K562 (cell line): Measurements from ENCODE around the gene TRDN.

ENCODE experiments used
- EGR1 ChIP-seq: fragments of 450-650 bp; conservative IDR thresholded peaks from 2 replicates; pipeline ENCODE4 v1.6.1; 2017; ENCODE audit warnings: mild to moderate bottlenecking
- EZH2 ChIP-seq: IDR thresholded peaks from 2 replicates; pipeline ENCODE4 v1.6.1; 2012; ENCODE audit warnings: low read depth, mild to moderate bottlenecking, inconsistent platforms, low read length, borderline replicate concordance
- MAFG ChIP-seq: fragments of 450-650 bp; conservative IDR thresholded peaks from 2 replicates; pipeline ENCODE4 v1.6.1; 2016; ENCODE audit warnings: missing genetic modification characterization, missing compliant biosample characterization
- NFATC3 ChIP-seq: fragments of 450-650 bp; IDR thresholded peaks from 2 replicates; pipeline ENCODE4 v1.6.1; 2017; ENCODE audit warnings: mild to moderate bottlenecking
- TFAM ChIP-seq: fragments of 250-450 bp; sonication (Bioruptor Pico); conservative IDR thresholded peaks from 2 replicates; pipeline ENCODE4 v1.5.0; 2021; ENCODE audit warnings: mild to moderate bottlenecking, moderate library complexity
- ZNF589 ChIP-seq: fragments of 200-800 bp; sonication (Bioruptor generic); IDR thresholded peaks from 2 replicates; pipeline ENCODE4 v1.6.1; 2016; ENCODE audit warnings: low read depth, missing genetic modification characterization, missing compliant biosample characterization
- TF ChIP-seq, protein P1 (sequence below): sonication (generic); formaldehyde crosslinking; IDR thresholded peaks from 2 replicates; pipeline ENCODE4 v1.8.1; 2023; ENCODE audit warnings: mild to moderate bottlenecking, missing genetic modification reagents
- TF ChIP-seq, protein P2 (sequence below), 2 experiments: fragments of 450-650 bp in 1 of 2; sonication (generic) in 1 of 2; formaldehyde crosslinking; conservative IDR thresholded peaks; 2 replicates each; pipeline versions ENCODE4 v1.4.0 to v1.8.1; 2020 to 2022; ENCODE audit warnings: mild to moderate bottlenecking in 1 of 2, missing genetic modification reagents in 1 of 2

DNA sequence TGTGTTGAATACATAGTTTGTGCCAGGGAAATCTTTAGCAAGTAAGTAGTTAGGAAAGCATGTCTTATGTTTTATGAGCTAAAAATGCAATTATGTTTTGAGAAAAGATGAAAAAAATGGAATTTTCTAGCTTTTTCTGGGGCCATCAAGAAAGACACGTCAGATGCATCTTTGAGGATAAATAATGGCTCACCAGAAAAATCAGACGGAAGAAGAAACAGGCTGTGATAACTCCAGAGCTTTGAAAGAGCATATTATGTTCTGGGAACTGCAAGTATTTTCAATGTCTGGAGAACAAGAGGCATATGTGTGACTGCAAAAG, 467.0 kb downstream of the TRDN start:
- TF ChIP-seq, protein P1, sequence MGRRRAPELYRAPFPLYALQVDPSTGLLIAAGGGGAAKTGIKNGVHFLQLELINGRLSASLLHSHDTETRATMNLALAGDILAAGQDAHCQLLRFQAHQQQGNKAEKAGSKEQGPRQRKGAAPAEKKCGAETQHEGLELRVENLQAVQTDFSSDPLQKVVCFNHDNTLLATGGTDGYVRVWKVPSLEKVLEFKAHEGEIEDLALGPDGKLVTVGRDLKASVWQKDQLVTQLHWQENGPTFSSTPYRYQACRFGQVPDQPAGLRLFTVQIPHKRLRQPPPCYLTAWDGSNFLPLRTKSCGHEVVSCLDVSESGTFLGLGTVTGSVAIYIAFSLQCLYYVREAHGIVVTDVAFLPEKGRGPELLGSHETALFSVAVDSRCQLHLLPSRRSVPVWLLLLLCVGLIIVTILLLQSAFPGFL (CRISPR knock-in tag) = no peak
- TF ChIP-seq EGR1 = no peak
- no peak for TF ChIP-seq TFAM
- TF ChIP-seq MAFG (tag) = no peak
- no peak for TF ChIP-seq EZH2
- TF ChIP-seq, protein P2, sequence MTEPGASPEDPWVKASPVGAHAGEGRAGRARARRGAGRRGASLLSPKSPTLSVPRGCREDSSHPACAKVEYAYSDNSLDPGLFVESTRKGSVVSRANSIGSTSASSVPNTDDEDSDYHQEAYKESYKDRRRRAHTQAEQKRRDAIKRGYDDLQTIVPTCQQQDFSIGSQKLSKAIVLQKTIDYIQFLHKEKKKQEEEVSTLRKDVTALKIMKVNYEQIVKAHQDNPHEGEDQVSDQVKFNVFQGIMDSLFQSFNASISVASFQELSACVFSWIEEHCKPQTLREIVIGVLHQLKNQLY (CRISPR knock-in tag; conservative IDR thresholded peaks at IDR 0.05) = no peak
- TF ChIP-seq ZNF589 (CRISPR knock-in tag) = no peak
- TF ChIP-seq NFATC3 = no peak
